ENCODE data around the gene TK1.

DNA sequence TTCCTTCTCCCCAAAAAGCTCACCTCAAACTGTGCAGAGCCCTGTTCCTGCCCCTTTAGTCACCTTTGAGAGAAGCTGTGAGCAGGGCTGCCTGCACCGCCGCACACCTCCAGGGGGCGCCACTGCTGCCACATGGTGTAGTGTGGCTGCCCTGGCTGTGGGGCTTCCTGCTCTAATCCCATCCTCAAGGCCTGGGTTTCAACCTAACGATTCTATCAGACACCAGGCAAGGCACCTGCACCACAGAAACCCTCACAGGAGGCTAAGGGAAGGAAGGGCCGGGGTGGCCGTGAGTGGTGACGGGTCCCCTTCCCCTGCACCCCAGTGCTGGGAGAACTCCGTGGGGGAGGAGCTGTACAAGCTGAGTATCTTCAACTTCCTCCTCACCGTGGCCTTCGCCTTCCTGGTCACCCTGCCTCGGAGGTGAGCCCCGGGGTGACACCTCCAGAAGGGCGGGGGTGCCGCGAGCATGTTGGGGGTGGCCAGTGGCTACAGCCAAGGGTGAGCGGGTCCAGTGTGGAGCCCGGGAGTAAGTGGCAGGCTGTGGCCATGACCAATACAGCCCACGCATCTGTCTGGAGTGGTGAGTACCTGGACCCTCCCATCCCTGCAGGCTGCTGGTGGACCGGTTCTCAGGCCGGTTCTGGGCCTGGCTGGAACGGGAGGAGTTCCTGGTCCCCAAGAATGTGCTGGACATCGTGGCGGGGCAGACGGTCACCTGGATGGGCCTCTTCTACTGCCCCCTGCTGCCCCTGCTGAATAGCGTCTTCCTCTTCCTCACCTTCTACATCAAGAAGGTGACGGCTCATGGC is 49.3 kb downstream of the TK1 start:
- TF ChIP-seq, protein P1, sequence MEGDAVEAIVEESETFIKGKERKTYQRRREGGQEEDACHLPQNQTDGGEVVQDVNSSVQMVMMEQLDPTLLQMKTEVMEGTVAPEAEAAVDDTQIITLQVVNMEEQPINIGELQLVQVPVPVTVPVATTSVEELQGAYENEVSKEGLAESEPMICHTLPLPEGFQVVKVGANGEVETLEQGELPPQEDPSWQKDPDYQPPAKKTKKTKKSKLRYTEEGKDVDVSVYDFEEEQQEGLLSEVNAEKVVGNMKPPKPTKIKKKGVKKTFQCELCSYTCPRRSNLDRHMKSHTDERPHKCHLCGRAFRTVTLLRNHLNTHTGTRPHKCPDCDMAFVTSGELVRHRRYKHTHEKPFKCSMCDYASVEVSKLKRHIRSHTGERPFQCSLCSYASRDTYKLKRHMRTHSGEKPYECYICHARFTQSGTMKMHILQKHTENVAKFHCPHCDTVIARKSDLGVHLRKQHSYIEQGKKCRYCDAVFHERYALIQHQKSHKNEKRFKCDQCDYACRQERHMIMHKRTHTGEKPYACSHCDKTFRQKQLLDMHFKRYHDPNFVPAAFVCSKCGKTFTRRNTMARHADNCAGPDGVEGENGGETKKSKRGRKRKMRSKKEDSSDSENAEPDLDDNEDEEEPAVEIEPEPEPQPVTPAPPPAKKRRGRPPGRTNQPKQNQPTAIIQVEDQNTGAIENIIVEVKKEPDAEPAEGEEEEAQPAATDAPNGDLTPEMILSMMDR (conservative IDR thresholded peaks at IDR 0.05 in 1 of 2, IDR thresholded peaks at IDR 0.05 in 1 of 2; ENCODE audit: extremely low read depth in 1 of 2, insufficient read depth in 1 of 2, low read depth in 1 of 2, low read length in 2 of 2): peak; percentile 47 to 55
- TF ChIP-seq EZH2 (IDR thresholded peaks at IDR 0.05; ENCODE audit: borderline replicate concordance, low read length): no peak

Data from mammary epithelial cell (primary cell).